Measurements from ENCODE around the gene ADAMTS12.

ADAMTS12 gene

DNA sequence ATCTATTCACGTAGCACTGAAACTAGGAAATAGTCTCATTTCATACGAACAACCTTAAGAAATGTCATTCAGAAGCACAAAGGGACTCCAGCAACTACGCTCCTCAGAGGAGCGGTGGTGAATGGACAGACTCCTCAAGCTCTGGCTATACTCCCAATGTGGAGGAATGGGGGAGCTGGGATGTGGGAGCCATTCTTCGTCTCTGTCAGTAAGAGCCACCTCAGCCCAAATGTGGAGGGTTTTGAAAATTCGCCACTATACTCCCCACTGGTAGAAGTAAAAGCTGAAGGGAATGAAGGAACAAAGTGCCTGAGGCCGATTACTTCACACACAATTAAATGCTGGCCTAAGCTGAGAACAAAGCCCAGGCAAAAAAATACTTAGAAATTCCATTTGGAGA is 96.3 kb downstream of the ADAMTS12 start:
- no peak for FAIRE-seq

DNA sequence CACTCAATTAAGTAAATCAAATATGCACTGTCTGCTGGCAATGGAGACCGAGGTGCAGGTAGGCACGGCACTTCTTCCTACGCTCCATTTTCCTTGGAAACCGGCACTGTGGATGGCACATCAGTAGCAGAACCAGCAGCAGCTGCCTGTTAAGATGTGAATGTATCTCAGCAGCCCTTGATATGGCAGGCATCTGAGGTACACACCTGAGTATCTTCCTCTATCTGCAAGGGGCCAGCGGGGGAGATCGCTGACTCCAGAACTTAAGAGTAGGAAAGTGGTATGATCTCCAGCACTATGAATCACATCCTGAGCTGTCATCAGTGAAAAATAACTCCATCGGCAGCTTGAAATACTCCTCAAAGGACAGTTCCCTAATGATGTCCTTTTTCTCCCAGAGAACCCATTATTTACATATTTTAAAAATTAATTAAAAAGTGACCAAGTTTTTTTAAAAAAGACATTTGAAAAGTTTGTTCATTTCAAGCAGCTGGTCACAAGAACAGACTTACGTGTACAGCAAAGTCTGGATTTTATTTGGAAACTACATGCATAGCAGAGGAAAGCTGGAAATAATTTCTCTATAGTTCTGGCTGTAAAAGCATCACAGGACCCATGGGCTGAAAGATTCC is 97.1 kb downstream of the ADAMTS12 start:
- no peak for FAIRE-seq

DNA sequence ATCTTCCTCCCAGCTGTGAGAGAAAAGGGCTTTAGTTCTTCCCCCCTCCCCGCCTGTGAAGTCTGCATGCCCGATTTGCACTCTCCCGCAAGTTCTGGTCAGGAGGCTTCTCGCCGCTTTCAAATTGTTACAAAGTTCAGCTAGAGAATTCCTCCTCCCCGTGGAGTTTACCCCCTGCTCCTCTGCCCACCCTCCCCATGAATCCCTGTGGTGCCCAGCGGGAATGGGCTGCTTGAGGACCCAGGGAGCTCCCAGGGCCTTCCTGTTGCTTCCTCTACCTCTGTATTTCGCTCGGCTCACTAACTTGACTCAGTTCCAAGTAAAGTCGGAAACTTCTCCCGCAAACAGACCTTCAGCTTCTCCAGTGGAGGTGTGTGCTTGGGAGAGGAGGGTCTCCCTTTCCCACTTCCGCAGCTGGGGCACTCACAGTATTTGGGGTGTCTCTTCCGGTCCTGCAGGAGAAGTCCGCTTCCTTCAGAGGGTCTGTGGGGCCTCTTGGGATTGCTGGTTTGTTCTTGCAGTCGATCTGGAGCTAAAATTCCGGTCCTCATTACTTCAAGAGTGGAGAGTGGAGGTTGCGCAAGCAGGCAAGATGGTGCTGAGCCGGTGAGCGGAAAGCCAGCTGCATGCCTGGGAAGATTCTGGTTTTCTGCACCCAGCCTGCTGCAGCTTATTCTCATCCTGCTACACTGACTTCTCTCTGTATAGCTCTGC is 97.8 kb downstream of the ADAMTS12 start:
- FAIRE-seq, result no peak

DNA sequence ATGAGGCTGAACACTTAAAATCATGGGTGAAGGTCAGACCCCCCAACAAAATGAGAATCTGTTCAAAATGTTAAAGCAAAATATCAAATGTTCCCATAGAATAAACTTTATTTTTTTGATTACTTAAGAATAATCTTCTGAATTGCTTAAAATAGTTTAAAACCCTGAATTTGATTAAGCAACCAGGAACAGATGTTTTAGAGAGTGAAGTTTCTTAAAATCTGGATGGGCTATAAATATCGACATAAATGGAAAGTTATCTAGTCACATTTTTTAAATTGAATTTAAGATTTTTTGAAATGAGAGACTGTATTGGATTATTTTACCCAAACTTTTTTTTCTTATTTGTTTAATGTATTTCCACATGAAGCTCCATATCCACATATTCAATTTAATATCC is 98.5 kb downstream of the ADAMTS12 start:
- no peak for FAIRE-seq

DNA sequence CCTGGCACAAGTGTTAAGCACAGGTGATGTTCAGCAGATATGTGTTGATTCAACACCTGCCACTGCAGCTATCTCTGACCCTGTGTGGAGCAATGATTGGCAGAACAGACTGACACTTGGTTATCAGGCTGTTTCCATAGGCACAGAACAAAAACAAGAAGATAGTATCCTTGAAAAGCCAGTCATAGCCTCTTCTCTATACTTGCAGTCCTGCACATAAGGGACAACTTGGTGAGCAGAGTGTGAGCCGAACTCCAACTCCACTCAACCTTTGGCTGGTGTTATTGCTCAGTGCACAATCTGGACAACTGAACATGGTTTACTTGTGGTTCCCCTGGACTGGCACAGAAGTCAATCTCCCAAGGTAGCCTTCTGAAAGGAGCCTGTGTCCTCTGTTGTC is 99.2 kb downstream of the ADAMTS12 start:
- FAIRE-seq, result no peak

DNA sequence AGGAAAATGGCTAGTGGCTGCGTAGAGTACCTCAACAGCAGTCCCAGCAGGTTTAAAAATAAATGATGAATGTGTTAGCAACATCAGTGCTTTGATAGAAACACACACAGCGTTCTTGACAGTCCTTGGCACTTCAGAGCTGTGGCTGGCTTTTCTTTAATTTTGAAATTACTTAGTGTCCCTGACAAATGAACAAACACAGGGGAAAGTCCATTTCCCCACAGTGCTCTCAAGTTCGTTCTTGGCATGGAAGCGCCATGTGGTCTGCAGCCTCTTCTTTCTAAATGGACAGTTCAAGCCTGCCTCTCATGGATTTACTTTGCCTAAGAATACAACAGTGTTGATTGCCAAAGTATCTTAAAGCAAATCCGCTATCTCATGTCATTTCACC is 102.2 kb downstream of the ADAMTS12 start:
- FAIRE-seq, result no peak

DNA sequence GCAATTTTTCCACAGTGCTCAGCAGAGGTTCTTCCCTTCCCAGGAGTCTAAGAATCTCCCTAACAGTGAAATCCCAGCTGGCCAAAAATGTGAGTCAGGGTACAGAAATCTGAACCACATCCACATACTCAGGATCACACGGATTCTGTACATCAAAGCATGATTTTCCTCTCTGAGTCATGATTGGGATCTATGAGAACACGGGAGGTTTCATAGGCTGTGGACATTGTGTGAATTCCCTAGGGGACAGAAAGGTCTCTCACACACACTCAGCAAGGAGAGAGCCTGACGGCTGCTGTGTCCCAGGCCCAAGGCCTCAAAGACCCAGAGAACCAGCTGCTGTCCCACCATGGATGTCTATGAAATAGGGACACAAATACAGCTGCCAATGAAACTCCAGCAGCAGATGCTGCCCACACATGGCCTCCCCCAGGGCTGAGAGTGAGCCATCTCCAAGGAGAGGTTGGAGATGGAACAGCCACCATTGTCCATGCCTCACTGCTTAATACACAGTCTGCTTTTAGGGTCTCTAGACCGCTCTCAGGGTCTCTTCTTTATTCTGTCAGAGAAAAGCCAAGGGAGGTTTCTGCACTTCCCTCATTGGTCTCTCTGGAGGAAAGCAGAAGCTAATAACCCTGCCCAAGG is 102.7 kb downstream of the ADAMTS12 start:
- FAIRE-seq, result no peak

DNA sequence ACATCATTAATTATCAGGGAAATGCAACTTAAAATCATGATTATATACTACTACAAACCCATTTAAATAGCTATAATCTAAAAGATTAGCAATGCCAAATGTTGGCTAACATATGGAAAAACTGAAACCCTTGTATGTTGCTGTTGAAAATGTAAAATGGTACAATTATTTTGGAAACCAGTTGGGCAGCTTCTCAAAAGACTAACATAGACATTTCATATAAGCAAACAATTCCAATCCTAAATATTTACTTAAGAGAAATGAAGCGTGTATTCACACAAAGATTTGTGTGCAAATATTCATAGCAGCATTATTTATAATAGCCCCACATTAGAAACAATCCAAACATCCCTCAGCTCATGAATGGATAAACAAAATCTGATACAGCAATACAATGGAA is 106.2 kb downstream of the ADAMTS12 start:
- no peak for FAIRE-seq

DNA sequence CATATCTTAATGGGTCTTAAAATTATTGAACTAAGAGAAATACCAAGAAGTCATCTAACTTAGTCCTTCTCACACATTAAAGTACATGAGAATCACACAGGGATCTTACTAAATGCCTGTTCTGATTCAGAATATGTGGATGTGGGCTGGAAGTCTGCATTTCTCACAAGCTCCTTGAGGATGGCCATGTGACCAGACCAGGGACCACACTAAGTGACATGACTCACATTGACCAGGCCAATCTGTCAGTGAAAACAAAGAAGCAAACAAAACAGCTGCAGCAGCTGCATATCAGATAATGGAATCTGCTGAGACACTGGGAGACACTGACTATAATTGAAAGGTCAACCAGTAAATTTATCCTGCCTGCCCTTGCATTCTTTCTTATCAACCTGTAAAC is 110.5 kb downstream of the ADAMTS12 start:
- FAIRE-seq, result no peak

DNA sequence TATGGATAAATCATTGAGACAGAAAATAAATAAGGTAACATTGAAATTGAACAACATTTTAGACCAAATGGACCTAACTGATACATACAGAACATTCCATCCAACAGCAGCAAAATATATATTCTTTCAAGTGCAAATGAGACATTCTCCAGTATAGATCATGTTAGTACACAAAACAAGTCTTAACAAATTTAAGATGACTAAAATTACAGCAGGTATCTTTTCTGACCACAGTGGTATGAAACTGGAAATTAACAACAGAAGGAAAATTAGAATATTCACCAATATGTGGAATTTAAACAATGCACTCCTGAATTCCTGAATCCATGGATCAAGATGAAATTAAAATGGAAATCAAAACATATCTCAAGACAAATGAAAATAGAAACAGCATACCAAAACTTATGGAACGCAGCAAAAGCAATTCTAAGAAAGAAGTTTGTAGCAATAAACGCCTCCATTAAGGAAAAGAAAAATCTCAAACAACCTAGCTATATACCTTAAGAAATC is 115.6 kb downstream of the ADAMTS12 start:
- no peak for FAIRE-seq

DNA sequence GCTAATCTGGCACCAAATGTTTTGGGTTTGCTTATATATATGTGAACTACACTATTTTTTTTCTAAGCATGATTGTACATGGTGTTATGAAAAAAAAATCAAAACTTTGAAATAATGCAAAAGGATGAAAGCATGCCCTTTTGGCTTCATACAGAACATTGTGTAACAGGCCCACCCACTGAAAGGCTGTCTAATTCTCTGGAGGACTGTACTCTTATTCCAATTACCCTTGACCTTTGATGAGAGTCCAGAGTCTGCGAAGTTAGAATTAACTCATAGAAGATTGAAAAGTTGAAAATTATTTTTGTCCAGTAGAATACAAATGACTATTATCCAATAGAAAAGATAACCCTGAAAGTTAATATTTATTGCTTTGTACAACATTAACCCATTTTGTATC is 117.4 kb downstream of the ADAMTS12 start:
- no peak for FAIRE-seq

DNA sequence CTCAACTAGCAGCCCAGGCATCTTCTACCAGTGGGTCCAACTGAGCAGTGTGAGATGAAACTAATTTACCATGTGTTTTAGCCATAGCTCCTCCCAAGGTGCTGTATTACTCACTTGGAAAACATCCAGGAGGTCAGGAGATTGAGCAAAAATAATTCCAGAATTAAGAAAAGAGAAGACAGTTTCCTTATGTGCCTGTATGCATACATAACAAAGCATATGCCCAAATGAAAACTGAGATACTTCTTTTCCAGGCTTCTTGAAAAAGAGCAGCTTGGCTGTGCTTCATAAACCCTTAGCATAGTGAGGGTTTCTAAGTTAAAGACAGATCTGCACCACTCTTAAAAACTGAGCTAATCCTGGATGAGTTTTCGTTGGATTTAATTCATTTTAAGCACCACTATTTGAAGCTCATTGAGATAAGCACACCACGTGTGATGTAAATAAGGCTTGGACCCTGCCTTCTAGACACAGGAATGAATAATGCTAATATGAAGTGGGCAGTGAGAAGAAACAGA is 119.4 kb downstream of the ADAMTS12 start:
- no peak for FAIRE-seq

DNA sequence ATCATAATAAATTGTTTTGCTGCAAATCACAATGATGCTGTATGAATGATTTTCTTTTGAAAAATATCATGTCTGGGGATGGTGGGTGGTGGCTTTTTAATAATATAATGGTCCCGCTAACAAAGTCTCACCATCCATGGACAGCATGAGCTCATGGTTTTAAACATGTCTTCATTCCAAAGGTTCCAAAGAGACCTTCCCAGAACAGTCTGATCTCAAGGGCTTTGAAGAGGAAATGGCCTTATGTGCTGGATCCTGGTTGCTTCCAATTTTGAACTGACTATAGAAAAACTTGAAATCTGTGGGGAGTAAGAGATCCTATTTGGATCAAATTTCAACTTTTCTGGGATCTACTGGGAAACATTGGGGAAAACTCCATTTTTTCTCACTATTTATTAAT is 121.8 kb downstream of the ADAMTS12 start:
- FAIRE-seq, result no peak

DNA sequence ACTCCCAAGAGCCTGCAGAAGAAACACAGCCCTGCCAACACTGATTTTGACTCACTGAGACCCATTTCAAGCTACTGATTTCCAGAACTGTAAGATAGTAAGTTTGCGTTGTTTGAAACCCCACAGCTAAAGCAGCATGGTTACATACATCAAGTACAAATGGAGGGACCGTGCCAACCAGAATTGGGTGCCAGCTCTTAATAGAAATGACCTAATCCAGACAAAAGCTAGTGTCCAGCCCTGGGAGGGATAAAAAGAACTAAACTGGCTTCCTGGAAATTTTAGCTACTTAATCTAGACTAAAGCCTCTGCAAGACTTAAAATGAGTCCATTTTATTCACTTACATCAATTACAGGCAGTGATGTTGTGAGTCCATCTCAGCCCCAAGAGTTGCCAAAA is 122.6 kb downstream of the ADAMTS12 start:
- no peak for FAIRE-seq

DNA sequence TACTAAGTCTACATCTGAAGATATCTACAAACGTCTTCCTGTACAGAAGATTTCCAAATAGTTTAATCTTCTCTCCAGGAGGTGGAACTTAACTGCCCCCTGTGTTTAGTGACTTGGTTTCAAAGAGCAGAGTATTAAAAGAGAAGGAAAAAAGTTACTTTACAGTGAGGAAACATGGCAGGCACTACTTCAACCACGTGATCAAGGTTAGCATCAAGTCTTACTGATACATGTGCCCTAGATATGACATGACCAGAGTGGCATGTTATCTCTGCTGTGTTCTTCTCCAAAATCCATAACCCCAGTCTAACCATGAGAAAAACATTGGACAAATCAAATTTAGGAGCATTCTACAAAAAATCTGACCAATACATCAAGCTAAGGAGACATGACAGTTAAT is 125.8 kb downstream of the ADAMTS12 start:
- no peak for FAIRE-seq

DNA sequence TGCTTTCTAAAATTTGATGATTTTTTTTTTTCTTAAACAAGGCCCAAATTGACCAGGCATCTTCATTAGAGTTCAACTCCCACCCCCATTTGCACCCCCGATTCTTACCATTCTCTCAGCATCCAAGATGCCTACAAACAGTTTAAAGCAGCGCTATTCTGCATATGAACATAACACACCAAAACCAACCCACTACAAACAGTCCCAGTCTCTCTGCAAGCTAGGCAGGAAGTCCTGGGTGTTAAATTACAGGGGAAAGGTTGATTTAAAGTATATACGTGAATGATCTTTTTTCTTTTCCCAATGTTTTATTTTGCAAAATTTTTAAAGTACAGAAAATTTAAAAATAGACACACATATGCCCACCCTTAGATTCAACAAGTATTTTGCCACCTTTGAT is 127.0 kb downstream of the ADAMTS12 start:
- FAIRE-seq, result no peak

DNA sequence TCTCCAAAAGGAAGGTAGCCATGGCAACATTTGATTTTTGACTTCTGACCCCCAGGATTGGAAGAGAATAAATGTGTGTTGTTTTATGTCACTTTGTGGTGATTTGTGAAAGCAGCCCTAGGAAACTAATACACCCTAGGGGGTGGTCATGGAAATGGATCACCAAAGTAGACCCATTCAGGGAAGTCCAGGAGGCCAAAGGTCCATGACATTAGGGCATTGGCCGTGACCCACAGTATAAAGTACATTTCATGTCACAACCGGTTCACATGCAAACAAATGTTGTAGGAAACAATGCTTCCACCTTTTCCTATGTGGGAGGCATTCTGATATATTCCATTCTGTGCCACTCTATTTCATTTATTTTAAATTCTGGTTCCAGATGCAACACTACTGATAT is 128.4 kb downstream of the ADAMTS12 start:
- FAIRE-seq, result no peak

DNA sequence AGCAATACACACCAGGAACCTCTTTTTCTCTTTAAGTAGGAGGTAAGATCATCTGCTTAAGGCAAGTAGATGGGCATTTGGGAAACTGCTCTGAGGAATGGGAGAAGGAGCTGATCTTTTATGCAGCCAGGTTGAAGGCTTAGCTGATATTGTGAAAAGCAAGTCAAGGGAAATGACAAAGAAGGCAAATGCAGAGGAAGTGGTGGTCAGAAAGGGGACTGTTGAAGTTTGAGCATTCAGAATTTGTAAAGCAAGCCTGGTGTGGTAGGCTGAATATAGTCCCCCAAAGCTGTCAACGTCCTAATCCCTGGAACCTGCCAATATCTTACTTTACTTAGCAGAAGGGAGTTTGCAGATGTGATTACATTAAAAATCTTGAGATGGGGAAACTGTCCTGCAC is 128.9 kb downstream of the ADAMTS12 start:
- FAIRE-seq, result no peak

DNA sequence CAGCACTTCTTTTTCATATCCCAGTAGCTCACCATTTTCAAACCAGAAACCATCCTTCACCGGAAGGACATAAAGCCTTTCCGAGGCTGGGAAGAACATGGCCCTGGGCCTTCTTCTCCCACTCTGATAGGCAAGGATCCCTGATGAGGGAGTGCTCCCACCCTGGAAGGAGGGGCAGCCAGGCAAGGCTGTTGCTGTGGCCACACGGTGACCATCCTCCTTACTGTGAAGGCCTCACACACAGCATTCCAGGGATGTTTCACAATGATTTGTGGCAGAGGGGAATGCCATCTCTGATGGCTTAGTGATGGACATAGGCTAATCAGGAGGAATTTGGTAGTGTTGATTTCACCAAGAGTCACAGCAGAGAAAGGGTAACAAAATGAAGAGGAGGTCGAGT is 130.7 kb downstream of the ADAMTS12 start:
- no peak for FAIRE-seq

DNA sequence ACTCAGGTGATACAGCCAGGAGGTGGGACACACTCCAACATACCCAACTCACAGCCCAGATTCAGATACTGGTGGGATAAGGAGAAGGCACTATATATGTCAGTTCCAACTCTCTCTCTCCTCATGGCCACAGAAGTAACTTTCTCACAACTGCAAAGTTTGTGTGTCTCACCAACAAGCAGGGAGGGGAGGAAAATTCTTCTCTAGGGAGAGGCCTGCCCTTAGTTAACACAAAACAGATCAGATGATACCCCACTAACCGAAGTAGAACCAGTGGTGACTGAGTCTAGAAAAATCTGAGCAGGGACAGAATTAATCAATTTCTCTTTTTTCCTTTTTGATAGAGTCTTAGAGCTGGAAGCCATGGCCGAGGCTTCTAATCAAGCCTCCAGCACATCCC is 133.1 kb downstream of the ADAMTS12 start:
- no peak for FAIRE-seq

DNA sequence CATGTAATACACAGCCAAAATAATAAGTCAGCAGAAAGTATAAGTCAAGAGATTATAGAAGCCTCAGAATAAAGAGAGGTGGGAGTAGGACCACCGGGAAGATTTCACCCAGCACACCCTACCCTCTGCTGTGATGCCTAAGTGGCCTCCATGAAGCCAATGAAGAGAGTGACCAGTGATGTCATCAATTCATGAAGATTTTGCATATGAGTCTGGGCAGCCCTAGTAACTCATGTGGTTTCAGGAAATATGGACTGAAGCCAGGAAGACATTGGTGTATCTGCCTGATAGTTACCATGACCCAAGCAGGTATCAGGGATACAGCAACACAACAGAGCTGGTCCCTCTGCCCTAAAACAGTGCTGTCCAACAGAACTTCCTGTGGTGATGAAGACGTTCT is 135.3 kb downstream of the ADAMTS12 start:
- FAIRE-seq, result no peak

DNA sequence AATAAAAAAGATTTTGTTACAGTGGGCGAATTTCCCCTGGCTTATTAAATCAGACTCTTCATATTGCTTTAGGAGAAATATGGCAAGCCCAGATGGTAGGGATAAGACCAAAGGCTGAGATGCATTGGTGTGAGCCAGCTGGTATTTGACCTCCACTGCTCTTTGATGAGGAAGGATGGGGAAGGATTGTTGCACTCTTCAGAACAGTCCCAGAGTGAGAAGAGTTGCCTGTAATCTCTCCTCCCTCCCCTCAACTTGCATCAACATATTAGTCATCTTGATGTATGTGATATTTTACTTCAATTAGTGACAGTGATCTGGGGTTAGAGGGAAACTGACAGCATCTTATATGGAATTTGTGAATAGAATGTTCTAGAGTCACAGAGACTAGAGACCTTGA is 136.6 kb downstream of the ADAMTS12 start:
- no peak for FAIRE-seq

DNA sequence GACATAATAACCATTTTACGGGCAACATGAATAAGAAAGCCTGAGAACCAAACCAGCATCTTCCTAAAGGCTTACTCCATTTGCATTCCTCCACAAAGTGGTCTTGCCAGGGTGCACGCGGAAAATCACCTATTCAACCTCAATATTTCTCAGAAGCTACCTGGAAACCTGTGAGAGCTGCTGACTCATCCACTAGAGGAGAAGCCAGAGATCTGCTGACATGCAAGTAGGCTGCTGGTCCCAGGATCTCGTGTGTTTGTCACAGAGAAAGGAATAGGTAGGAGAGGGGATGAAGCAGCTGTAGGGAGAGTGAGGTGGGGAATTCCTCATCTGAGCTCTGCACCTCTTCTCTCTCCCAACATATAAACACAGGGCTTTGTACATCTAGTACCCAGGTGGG is 138.1 kb downstream of the ADAMTS12 start:
- FAIRE-seq, result no peak

DNA sequence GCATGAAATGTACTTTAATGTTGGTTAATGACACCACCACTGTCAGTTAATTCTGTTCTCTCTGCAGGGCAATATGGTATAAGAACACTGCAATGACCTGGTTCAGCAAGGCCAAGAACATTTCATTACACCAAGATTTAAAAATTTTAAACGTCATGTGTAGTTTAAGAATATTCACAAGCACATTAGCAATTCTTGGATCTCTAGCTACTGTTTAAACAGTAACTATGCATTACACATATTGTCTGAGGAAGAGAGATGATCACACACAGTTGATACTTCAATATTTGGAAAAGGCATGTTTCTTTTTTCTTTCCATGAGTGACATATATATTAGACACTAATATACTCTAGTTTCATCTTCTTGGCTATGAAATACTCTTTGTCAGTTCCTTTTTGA is 143.0 kb downstream of the ADAMTS12 start:
- FAIRE-seq, result no peak

Data from islet of Langerhans (tissue), 1 donor.